ENCODE results near the gene DUS4L.

- TF ChIP-seq POLR2A (IDR thresholded peaks at IDR 0.05) = no peak
- TF ChIP-seq CTCF (IDR thresholded peaks at IDR 0.05) = no peak
Measured at GRCh38 chr7:107627002-107627401, 63.2 kb downstream of the DUS4L start.

All from adrenal gland (tissue), 5 donors.